Chondrocyte (in vitro differentiated cells): ENCODE measurements around the gene ARSB. TPM values are rescaled to one million over a fixed set of nuclear protein-coding genes. Genes with fewer than 3 reads are reported as not detected.

Experiments used
- DNase-seq: peaks from one replicate; pipeline ENCODE4 v3.0.0; 2021; ENCODE audit warnings: mixed read lengths, low spot score
- H3K27ac Mint-ChIP-seq: one replicate; pipeline ENCODE4 v1.8.0; 2021; ENCODE audit warnings: mild to moderate bottlenecking, moderate library complexity, mixed read lengths; ENCODE audit not compliant: unreplicated experiment
- H3K27me3 Mint-ChIP-seq: 2 replicates; pipeline ENCODE4 v1.8.0; 2021; ENCODE audit warnings: low read depth, mixed read lengths
- H3K36me3 Mint-ChIP-seq: 2 replicates; pipeline ENCODE4 v1.8.0; 2021; ENCODE audit warnings: low read depth, mixed read lengths
- H3K4me1 Mint-ChIP-seq: 2 replicates; pipeline ENCODE4 v1.8.0; 2021; ENCODE audit warnings: low read depth, mild to moderate bottlenecking, mixed read lengths
- H3K4me3 Mint-ChIP-seq: one replicate; pipeline ENCODE4 v1.8.0; 2021; ENCODE audit warnings: mild to moderate bottlenecking, moderate library complexity, mixed read lengths; ENCODE audit not compliant: unreplicated experiment
- H3K9me3 Mint-ChIP-seq: 2 replicates; pipeline ENCODE4 v1.8.0; 2021; ENCODE audit warnings: low read depth, mixed read lengths
- CTCF ChIP-seq: fragments of 200-600 bp; sonication (generic); IDR thresholded peaks from 2 replicates; pipeline ENCODE4 v1.5.0; 2021; ENCODE audit warnings: antibody characterized with exemption, mild to moderate bottlenecking, moderate library complexity
- total RNA-seq: library from RNA; stranded (reverse); gene quantifications from 3 replicates; pipeline ENCODE4 v1.2.1, GENCODE V29; 2021

The ARSB gene
- total RNA-seq, 1 donor from 2014 or later: 45.1 TPM

GRCh38 chr5:78920604-78921003 is 64.5 kb downstream of the ARSB start:
- peaks cover 9% of the 10 kb centered on the region for H3K4me1 Mint-ChIP-seq

DNA sequence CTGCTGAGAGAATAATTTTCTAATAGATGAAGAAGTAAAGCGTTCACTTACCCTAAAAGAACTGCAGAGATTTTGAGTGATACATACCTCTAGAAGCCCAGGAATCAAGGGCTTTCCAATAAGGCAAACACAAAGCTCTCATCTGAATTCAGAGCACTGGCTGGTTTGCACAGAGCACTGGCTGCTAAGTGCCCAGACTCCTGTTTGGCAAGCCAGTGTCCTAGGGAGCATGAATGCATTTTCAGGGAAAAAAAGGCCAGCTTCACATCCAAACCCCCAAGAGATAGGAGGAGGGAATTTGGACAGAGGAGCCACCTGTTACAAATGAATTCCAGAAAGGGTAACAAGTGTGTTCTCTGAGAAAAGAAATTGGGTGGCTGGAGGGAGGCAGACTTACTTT is 65.3 kb downstream of the ARSB start:
- Mint-ChIP-seq H3K27ac (no peak overlapping the region), H3K9me3 (no peaks in the 10 kb centered on the region), H3K36me3 (no peaks in the 10 kb centered on the region)

More at GRCh38 chr5:78920604-78921003, 64.5 kb downstream of the ARSB start:
- Mint-ChIP-seq H3K9me3 (no peaks in the 10 kb centered on the region), H3K4me3 (no peak overlapping the region), H3K27ac (no peak overlapping the region), H3K27me3 (no peaks in the 10 kb centered on the region), H3K36me3 (no peaks in the 10 kb centered on the region)
- DNase-seq: no peak
- TF ChIP-seq CTCF: peak; percentile 77

GRCh38 chr5:78916044-78916443 is 69.1 kb downstream of the ARSB start:
- no peaks in the 10 kb centered on the region for H3K27me3 Mint-ChIP-seq
- DNase-seq: no peak
- H3K4me1 Mint-ChIP-seq: peaks cover 5% of the 10 kb centered on the region
- H3K36me3 Mint-ChIP-seq: no peaks in the 10 kb centered on the region
- no peaks in the 10 kb centered on the region for H3K9me3 Mint-ChIP-seq
- H3K27ac Mint-ChIP-seq: no peak overlapping the region
- H3K4me3 Mint-ChIP-seq: no peak overlapping the region
- TF ChIP-seq CTCF: no peak

More for the DNA sequence above, 65.3 kb downstream of the ARSB start:
- Mint-ChIP-seq H3K27me3 (no peaks in the 10 kb centered on the region), H3K4me3 (no peak overlapping the region), H3K4me1 (peaks cover 6% of the 10 kb centered on the region)
- DNase-seq: no peak
- no peak for TF ChIP-seq CTCF

DNA sequence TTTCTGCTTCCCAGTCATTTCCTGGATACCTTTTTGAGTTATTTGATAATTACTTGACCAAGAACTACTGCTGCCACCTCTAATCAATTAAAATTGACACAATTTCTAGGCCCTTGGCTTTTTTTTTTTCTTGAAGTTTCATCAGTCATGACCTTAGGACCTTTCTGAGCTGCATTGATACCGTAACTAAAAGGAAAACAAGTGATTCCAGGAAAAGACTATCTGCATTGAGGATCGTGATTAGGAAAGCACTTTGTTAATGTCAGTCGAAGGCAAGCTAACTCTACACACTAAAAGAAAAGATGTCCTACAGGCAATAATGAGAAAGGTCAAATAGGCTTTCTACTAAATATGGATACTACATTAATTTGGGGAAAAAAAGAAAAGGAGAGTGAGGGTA is 69.9 kb downstream of the ARSB start:
- Mint-ChIP-seq H3K4me3 (no peak overlapping the region), H3K4me1 (peaks cover 1% of the 10 kb centered on the region), H3K27ac (no peak overlapping the region), H3K9me3 (no peaks in the 10 kb centered on the region), H3K27me3 (no peaks in the 10 kb centered on the region), H3K36me3 (no peaks in the 10 kb centered on the region)
- TF ChIP-seq CTCF: no peak
- DNase-seq: no peak

GRCh38 chr5:78912811-78913210 is 72.3 kb downstream of the ARSB start:
- Mint-ChIP-seq H3K4me1 (peaks cover 23% of the 10 kb centered on the region), H3K9me3 (no peaks in the 10 kb centered on the region), H3K4me3 (no peak overlapping the region), H3K27me3 (no peaks in the 10 kb centered on the region), H3K36me3 (no peaks in the 10 kb centered on the region), H3K27ac (no peak overlapping the region)
- no peak for DNase-seq
- no peak for TF ChIP-seq CTCF
